ENCODE measurements around the gene SOWAHA.

- TF ChIP-seq HOXA7 (CRISPR knock-in tag; IDR thresholded peaks at IDR 0.05) (no peak), EP300 (IDR thresholded peaks at IDR 0.05) (no peak), FOSL2 (IDR thresholded peaks at IDR 0.05) (no peak), FOSL2 (CRISPR knock-in tag; IDR thresholded peaks at IDR 0.05) (no peak), USF2 (IDR thresholded peaks at IDR 0.05) (no peak), MAX (IDR thresholded peaks at IDR 0.05) (no peak; the same call in 1 of the 2 replicates), ZNF302 (CRISPR knock-in tag; IDR thresholded peaks at IDR 0.05) (no peak), CTCF (IDR thresholded peaks at IDR 0.05) (no peak), SREBF2 (IDR thresholded peaks at IDR 0.05) (no peak), RAD21 (conservative IDR thresholded peaks at IDR 0.05 in 1 of 2, IDR thresholded peaks at IDR 0.05 in 1 of 2) (no peak), POLR2A (IDR thresholded peaks at IDR 0.05; ENCODE audit: low read length) (no peak), ELK1 (IDR thresholded peaks at IDR 0.05; ENCODE audit: low read depth, low read length) (no peak), E2F6 (IDR thresholded peaks at IDR 0.05; ENCODE audit: borderline replicate concordance, low read depth) (0 out of 2 replicates have a peak, but pooled peaks have one; percentile 44), CEBPB (IDR thresholded peaks at IDR 0.05) (no peak)
These were observed 36.8 kb upstream of the SOWAHA start for GRCh38 chr5:132776131-132776937.
